ENCODE data around the gene STARD13.
"Not testable (repeated sequence)": the region's sequence is repeated elsewhere in the genome, so short reads cannot be mapped to it uniquely, and the experiment has no call there.

The STARD13 gene

GRCh38 chr13:33178209-33178840 lies 107.2 kb downstream of the STARD13 start:
- H3K18ac ChIP-seq (ENCODE audit: low read depth in 1 of 2, low read length in 2 of 2), result no peak overlapping the region
- no peak overlapping the region for H3K23ac ChIP-seq (ENCODE audit: low read length in 2 of 2)
- H3K4me2 ChIP-seq (ENCODE audit: low read length, poor library complexity, severe bottlenecking), result no peak overlapping the region
- H3K79me1 ChIP-seq (replicated peaks; ENCODE audit: low read length, poor library complexity, severe bottlenecking), result peaks cover 12% of the 10 kb centered on the region
- no peak for DNase-seq
- H3K36me3 ChIP-seq (ENCODE audit: control insufficient read depth in 1 of 2, insufficient read depth in 2 of 2, low read depth in 1 of 2, low read length in 2 of 2), result no peaks in the 10 kb centered on the region
- no peak overlapping the region for H3K4ac ChIP-seq (ENCODE audit: low read depth in 1 of 2, low read length in 2 of 2)
- H3K9me3 ChIP-seq (ENCODE audit: control insufficient read depth, low read length), result no peaks in the 10 kb centered on the region
- H4K91ac ChIP-seq (ENCODE audit: low read length), result no peak overlapping the region
- no peak overlapping the region for H2BK12ac ChIP-seq (ENCODE audit: low read length in 2 of 2)
- H4K8ac ChIP-seq (ENCODE audit: low read length), result no peak overlapping the region
- no peak overlapping the region for H2AFZ ChIP-seq (ENCODE audit: low read depth, low read length)
- no peak overlapping the region for H2AK5ac ChIP-seq (ENCODE audit: low read length, severe bottlenecking)
- H2BK120ac ChIP-seq (ENCODE audit: low read depth, low read length), result no peak overlapping the region
- no peak overlapping the region for H3K4me3 ChIP-seq (ENCODE audit: insufficient read depth in 1 of 2, low read depth in 1 of 2, low read length in 2 of 2)
- no peak overlapping the region for H2BK15ac ChIP-seq (ENCODE audit: low read depth, poor library complexity, severe bottlenecking)
- H3K27ac ChIP-seq (ENCODE audit: low read length, poor library complexity, severe bottlenecking), result no peak overlapping the region
- H3K4me1 ChIP-seq (ENCODE audit: control insufficient read depth, insufficient read depth, low read depth, low read length), result peaks cover 11% of the 10 kb centered on the region
- no peak overlapping the region for H2BK5ac ChIP-seq (ENCODE audit: low read depth, low read length, poor library complexity, severe bottlenecking)
- WGBS, result 92% methylated on average over 2 of the region's 4 CpGs
- no peak overlapping the region for H3K9ac ChIP-seq (ENCODE audit: low read length)
- H3K27me3 ChIP-seq (ENCODE audit: control insufficient read depth in 1 of 2, insufficient read depth in 1 of 2, low read length in 2 of 2), result no peaks in the 10 kb centered on the region
- H3K14ac ChIP-seq (ENCODE audit: low read length in 2 of 2), result no peak overlapping the region

GRCh38 chr13:33177340-33178208 lies 108.0 kb downstream of the STARD13 start:
- not testable (repeated sequence) for H3K4me3 ChIP-seq (ENCODE audit: insufficient read depth in 1 of 2, low read depth in 1 of 2, low read length in 2 of 2); H2AFZ ChIP-seq (ENCODE audit: low read depth, low read length); H3K18ac ChIP-seq (ENCODE audit: low read depth in 1 of 2, low read length in 2 of 2); H3K27me3 ChIP-seq (ENCODE audit: control insufficient read depth in 1 of 2, insufficient read depth in 1 of 2, low read length in 2 of 2); H3K27ac ChIP-seq (ENCODE audit: low read length, poor library complexity, severe bottlenecking); H2BK12ac ChIP-seq (ENCODE audit: low read length in 2 of 2); H3K4me2 ChIP-seq (ENCODE audit: low read length, poor library complexity, severe bottlenecking); H3K23ac ChIP-seq (ENCODE audit: low read length in 2 of 2); H4K8ac ChIP-seq (ENCODE audit: low read length); H3K14ac ChIP-seq (ENCODE audit: low read length in 2 of 2); H3K9me3 ChIP-seq (ENCODE audit: control insufficient read depth, low read length); H3K4me1 ChIP-seq (ENCODE audit: control insufficient read depth, insufficient read depth, low read depth, low read length); H2BK5ac ChIP-seq (ENCODE audit: low read depth, low read length, poor library complexity, severe bottlenecking); H2BK15ac ChIP-seq (ENCODE audit: low read depth, poor library complexity, severe bottlenecking); H3K4ac ChIP-seq (ENCODE audit: low read depth in 1 of 2, low read length in 2 of 2); H2AK5ac ChIP-seq (ENCODE audit: low read length, severe bottlenecking); DNase-seq; H3K79me1 ChIP-seq (replicated peaks; ENCODE audit: low read length, poor library complexity, severe bottlenecking); H3K9ac ChIP-seq (ENCODE audit: low read length); H2BK120ac ChIP-seq (ENCODE audit: low read depth, low read length); H3K36me3 ChIP-seq (ENCODE audit: control insufficient read depth in 1 of 2, insufficient read depth in 2 of 2, low read depth in 1 of 2, low read length in 2 of 2); H4K91ac ChIP-seq (ENCODE audit: low read length)
- 100% methylated on average over 2 of the region's 4 CpGs for WGBS

GRCh38 chr13:33176526-33176925 lies 109.0 kb downstream of the STARD13 start:
- no peak overlapping the region for H2AK5ac ChIP-seq (ENCODE audit: low read length, severe bottlenecking)
- no peak overlapping the region for H3K4me3 ChIP-seq (ENCODE audit: insufficient read depth in 1 of 2, low read depth in 1 of 2, low read length in 2 of 2)
- peaks cover 9% of the 10 kb centered on the region for H3K4me1 ChIP-seq (ENCODE audit: control insufficient read depth, insufficient read depth, low read depth, low read length)
- H3K9ac ChIP-seq (ENCODE audit: low read length), result no peak overlapping the region
- no peak overlapping the region for H2BK5ac ChIP-seq (ENCODE audit: low read depth, low read length, poor library complexity, severe bottlenecking)
- H4K91ac ChIP-seq (ENCODE audit: low read length), result no peak overlapping the region
- no peak overlapping the region for H3K27ac ChIP-seq (ENCODE audit: low read length, poor library complexity, severe bottlenecking)
- no peak overlapping the region for H3K23ac ChIP-seq (ENCODE audit: low read length in 2 of 2)
- no peak overlapping the region for H3K14ac ChIP-seq (ENCODE audit: low read length in 2 of 2)
- no peak overlapping the region for H3K4me2 ChIP-seq (ENCODE audit: low read length, poor library complexity, severe bottlenecking)
- H3K36me3 ChIP-seq (ENCODE audit: control insufficient read depth in 1 of 2, insufficient read depth in 2 of 2, low read depth in 1 of 2, low read length in 2 of 2), result peaks cover 0 to 3% of the 10 kb centered on the region in 2 experiments
- no peak overlapping the region for H2AFZ ChIP-seq (ENCODE audit: low read depth, low read length)
- no peak overlapping the region for H4K8ac ChIP-seq (ENCODE audit: low read length)
- H3K18ac ChIP-seq (ENCODE audit: low read depth in 1 of 2, low read length in 2 of 2), result no peak overlapping the region
- H2BK120ac ChIP-seq (ENCODE audit: low read depth, low read length), result no peak overlapping the region
- WGBS, result 71% methylated on average over 1 of the region's 1 CpG
- H3K27me3 ChIP-seq (ENCODE audit: control insufficient read depth in 1 of 2, insufficient read depth in 1 of 2, low read length in 2 of 2), result no peaks in the 10 kb centered on the region
- H3K79me1 ChIP-seq (replicated peaks; ENCODE audit: low read length, poor library complexity, severe bottlenecking), result peaks cover 12% of the 10 kb centered on the region
- DNase-seq, result no peak
- no peak overlapping the region for H3K4ac ChIP-seq (ENCODE audit: low read depth in 1 of 2, low read length in 2 of 2)
- no peaks in the 10 kb centered on the region for H3K9me3 ChIP-seq (ENCODE audit: control insufficient read depth, low read length)
- no peak overlapping the region for H2BK12ac ChIP-seq (ENCODE audit: low read length in 2 of 2)
- no peak overlapping the region for H2BK15ac ChIP-seq (ENCODE audit: low read depth, poor library complexity, severe bottlenecking)

DNA sequence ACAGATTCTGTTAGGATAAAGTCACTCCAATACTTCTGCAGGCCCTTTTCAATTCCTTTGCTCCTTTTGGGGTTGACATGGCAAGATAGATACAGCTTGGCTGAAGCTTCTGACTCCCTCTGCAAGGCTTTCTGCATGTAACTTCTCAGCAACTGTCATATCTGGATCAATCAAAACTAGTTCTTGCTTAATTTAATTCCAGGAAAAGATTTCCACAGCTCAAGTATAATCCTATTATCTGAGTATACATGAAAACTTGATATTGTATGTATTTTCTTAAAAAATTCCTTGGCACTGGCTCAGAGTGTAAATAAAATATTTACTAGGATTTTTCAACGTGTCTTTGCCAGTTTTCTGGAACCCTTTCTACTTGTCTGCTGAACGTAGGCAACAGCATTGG lies 109.6 kb downstream of the STARD13 start:
- H2BK15ac ChIP-seq (ENCODE audit: low read depth, poor library complexity, severe bottlenecking), result no peak overlapping the region
- H3K79me1 ChIP-seq (replicated peaks; ENCODE audit: low read length, poor library complexity, severe bottlenecking), result peaks cover 15% of the 10 kb centered on the region
- H3K27ac ChIP-seq (ENCODE audit: low read length, poor library complexity, severe bottlenecking), result no peak overlapping the region
- no peak overlapping the region for H3K18ac ChIP-seq (ENCODE audit: low read depth in 1 of 2, low read length in 2 of 2)
- WGBS, result 75% methylated on average over 1 of the region's 2 CpGs
- H3K4ac ChIP-seq (ENCODE audit: low read depth in 1 of 2, low read length in 2 of 2), result no peak overlapping the region
- no peak overlapping the region for H2BK5ac ChIP-seq (ENCODE audit: low read depth, low read length, poor library complexity, severe bottlenecking)
- H4K8ac ChIP-seq (ENCODE audit: low read length), result no peak overlapping the region
- no peak overlapping the region for H2AK5ac ChIP-seq (ENCODE audit: low read length, severe bottlenecking)
- no peak overlapping the region for H2BK120ac ChIP-seq (ENCODE audit: low read depth, low read length)
- peaks cover 0 to 3% of the 10 kb centered on the region in 2 experiments for H3K36me3 ChIP-seq (ENCODE audit: control insufficient read depth in 1 of 2, insufficient read depth in 2 of 2, low read depth in 1 of 2, low read length in 2 of 2)
- H3K14ac ChIP-seq (ENCODE audit: low read length in 2 of 2), result no peak overlapping the region
- H3K4me1 ChIP-seq (ENCODE audit: control insufficient read depth, insufficient read depth, low read depth, low read length), result peaks cover 9% of the 10 kb centered on the region
- H3K9ac ChIP-seq (ENCODE audit: low read length), result no peak overlapping the region
- no peak overlapping the region for H3K4me2 ChIP-seq (ENCODE audit: low read length, poor library complexity, severe bottlenecking)
- H2BK12ac ChIP-seq (ENCODE audit: low read length in 2 of 2), result no peak overlapping the region
- no peaks in the 10 kb centered on the region for H3K27me3 ChIP-seq (ENCODE audit: control insufficient read depth in 1 of 2, insufficient read depth in 1 of 2, low read length in 2 of 2)
- no peak overlapping the region for H3K23ac ChIP-seq (ENCODE audit: low read length in 2 of 2)
- H4K91ac ChIP-seq (ENCODE audit: low read length), result no peak overlapping the region
- no peak overlapping the region for H3K4me3 ChIP-seq (ENCODE audit: insufficient read depth in 1 of 2, low read depth in 1 of 2, low read length in 2 of 2)
- no peak overlapping the region for H2AFZ ChIP-seq (ENCODE audit: low read depth, low read length)
- H3K9me3 ChIP-seq (ENCODE audit: control insufficient read depth, low read length), result no peaks in the 10 kb centered on the region
- DNase-seq, result no peak
